ENCODE data around the gene ALOX15B. TPM values are rescaled to one million over a fixed set of nuclear protein-coding genes. Genes with fewer than 3 reads are reported as not detected.

ALOX15B gene
- total RNA-seq, 1 experiment from 2014 or later, result 0.30 TPM

- H3K9ac ChIP-seq (ENCODE audit: low read length), result no peak overlapping the region
- ChIA-PET CTCF (interaction anchor here (1.7 kb wide), 1 partner anchor 10 kb away, joined by 4 read pairs; no protein-coding TSS in a partner anchor), RAD21 (ENCODE audit: low non-redundant PET in 1 of 2, low total read pairs in 2 of 2, uncharacterized antibody in 2 of 2, unreplicated experiment in 2 of 2) (no interaction called here), POLR2A (no interaction called here)
- H3K4me2 ChIP-seq (ENCODE audit: low read length), result no peak overlapping the region
- H2AFZ ChIP-seq (ENCODE audit: low read depth, low read length, poor library complexity, severe bottlenecking), result no peak overlapping the region
- H4K20me1 ChIP-seq (ENCODE audit: insufficient read depth), result no peaks in the 10 kb centered on the region
- no peaks in the 10 kb centered on the region for H3K36me3 ChIP-seq (ENCODE audit: control insufficient read depth in 1 of 2, insufficient read depth in 2 of 2, low read length in 2 of 2)
- H3K79me2 ChIP-seq (ENCODE audit: insufficient read depth, low read length), result no peaks in the 10 kb centered on the region
- no peak for DNase-seq (ENCODE audit: low read depth, low spot score)
- no peak overlapping the region for H3K27ac ChIP-seq (ENCODE audit: low read depth, low read length)
- H3K9me3 ChIP-seq (ENCODE audit: control insufficient read depth in 1 of 2, insufficient read depth in 1 of 2, low read depth in 1 of 2, low read length in 2 of 2), result no peaks in the 10 kb centered on the region
- H3K27me3 ChIP-seq (ENCODE audit: insufficient read depth, low read length), result no peaks in the 10 kb centered on the region
- H3K9me2 ChIP-seq (ENCODE audit: insufficient read depth), result no peaks in the 10 kb centered on the region
- no peak overlapping the region for H3K4me3 ChIP-seq (replicated peaks in 1 of 2; ENCODE audit: low read depth in 1 of 2, low read length in 2 of 2)
- ATAC-seq, result no peak
- BruUV-seq (replicated peaks), result no TSS peak
- peaks cover 0 to 8% of the 10 kb centered on the region in 2 experiments; a peak in 2 of 4 replicates for H3K4me1 ChIP-seq (ENCODE audit: control insufficient read depth in 1 of 2, insufficient read depth in 2 of 2, low read length in 2 of 2)
- intact Hi-C loops (cut with micrococcal nuclease), result loop anchor here (5.0 kb wide), 4 partner anchors 238 to 723 kb away; partner anchors contain the start of gene RPL26
- no peak for TF ChIP-seq ELF1 (IDR thresholded peaks at IDR 0.05; ENCODE audit: borderline replicate concordance, low read depth)
- TF ChIP-seq EGR1 (IDR thresholded peaks at IDR 0.05; ENCODE audit: low read depth), result no peak
- no peak for TF ChIP-seq RAD21 (IDR thresholded peaks at IDR 0.05; ENCODE audit: low read depth)
- no peak for TF ChIP-seq REST (IDR thresholded peaks at IDR 0.05; ENCODE audit: low read depth)
- TF ChIP-seq CTCF (IDR thresholded peaks at IDR 0.05 in 2 of 3, conservative IDR thresholded peaks at IDR 0.05 in 1 of 3; ENCODE audit: borderline replicate concordance in 1 of 3, insufficient read depth in 1 of 3, low read depth in 2 of 3, low read length in 2 of 3), result no peak
- TF ChIP-seq YY1 (IDR thresholded peaks at IDR 0.05; ENCODE audit: extremely low read depth, insufficient replicate concordance, low read depth, low read length), result no peak
- no peak for TF ChIP-seq EZH2phosphoT487 (IDR thresholded peaks at IDR 0.05; ENCODE audit: borderline replicate concordance)
- TF ChIP-seq ZNF274 (IDR thresholded peaks at IDR 0.05; ENCODE audit: low read depth, low read length), result no peak
- no peak for TF ChIP-seq SRF (IDR thresholded peaks at IDR 0.05; ENCODE audit: low read depth)
- no peak for TF ChIP-seq POLR2AphosphoS5 (IDR thresholded peaks at IDR 0.05; ENCODE audit: low read depth, low read length)
- TF ChIP-seq CBX3 (IDR thresholded peaks at IDR 0.05; ENCODE audit: low read depth), result no peak
- TF ChIP-seq, protein P1, sequence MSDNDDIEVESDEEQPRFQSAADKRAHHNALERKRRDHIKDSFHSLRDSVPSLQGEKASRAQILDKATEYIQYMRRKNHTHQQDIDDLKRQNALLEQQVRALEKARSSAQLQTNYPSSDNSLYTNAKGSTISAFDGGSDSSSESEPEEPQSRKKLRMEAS (IDR thresholded peaks at IDR 0.05), result no peak
- no peak for TF ChIP-seq TCF7L2 (IDR thresholded peaks at IDR 0.05; ENCODE audit: borderline replicate concordance, extremely low read depth, insufficient read depth, insufficient read length)
- no peak for TF ChIP-seq FOSL1 (IDR thresholded peaks at IDR 0.05; ENCODE audit: low read depth)
- TF ChIP-seq SP1 (IDR thresholded peaks at IDR 0.05; ENCODE audit: low read depth), result no peak
- TF ChIP-seq POLR2A (IDR thresholded peaks at IDR 0.05; ENCODE audit: borderline replicate concordance, extremely low read depth, insufficient read depth, insufficient read length), result no peak
- no peak for TF ChIP-seq CEBPB (IDR thresholded peaks at IDR 0.05; ENCODE audit: low read depth)
- TF ChIP-seq, protein P2, sequence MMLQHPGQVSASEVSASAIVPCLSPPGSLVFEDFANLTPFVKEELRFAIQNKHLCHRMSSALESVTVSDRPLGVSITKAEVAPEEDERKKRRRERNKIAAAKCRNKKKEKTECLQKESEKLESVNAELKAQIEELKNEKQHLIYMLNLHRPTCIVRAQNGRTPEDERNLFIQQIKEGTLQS (IDR thresholded peaks at IDR 0.05), result no peak
- no peak for TF ChIP-seq JUND (IDR thresholded peaks at IDR 0.05)
Measured at GRCh38 chr17:8063761-8064534, 25.1 kb downstream of the ALOX15B start.

Data from HCT116 (cell line).